ENCODE results near the gene PHLDB3. TPM values are rescaled to one million over a fixed set of nuclear protein-coding genes. Genes with fewer than 3 reads are reported as not detected.

Gene PHLDB3
- total RNA-seq, 1 experiment from 2014 or later = 29.0 TPM

- Histone ChIP-seq H3K4me1 (ENCODE audit: insufficient read depth, low read length) (peaks cover 67% of the 10 kb centered on the region), H4K20me1 (ENCODE audit: low read length) (no peaks in the 10 kb centered on the region), H3K9ac (ENCODE audit: low read length) (peak overlapping the region; percentile 77), H3K4me2 (ENCODE audit: low read length) (peak overlapping the region; percentile 66), H3K9me2 (replicated peaks; ENCODE audit: low read length) (no peaks in the 10 kb centered on the region), H3K9me3 (ENCODE audit: low read length) (no peaks in the 10 kb centered on the region), H2AFZ (ENCODE audit: low read length) (peak overlapping the region; percentile 26; the same call in 1 of the 2 replicates), H3F3A (ENCODE audit: low read length, unreplicated experiment) (no peaks in the 10 kb centered on the region), H3K27ac (ENCODE audit: low read length) (peak overlapping the region; percentile 97), H3K36me3 (ENCODE audit: low read depth, low read length) (no peaks in the 10 kb centered on the region), H3K27me3 (ENCODE audit: low read length) (no peaks in the 10 kb centered on the region), H3K4me3 (ENCODE audit: low read length) (no peak overlapping the region; the same call in 1 of the 2 replicates), H3K79me2 (ENCODE audit: low read length) (0 out of 2 replicates have a peak, but pooled peaks cover 9% of the 10 kb centered on the region)
- ATAC-seq (no peak), DNase-seq (peak; percentile 23)
- no TSS peak for BruUV-seq (replicated peaks)
- ChIA-PET POLR2A (ENCODE audit: unreplicated experiment) (no interaction called here), CTCF (no interaction called here)
- TF ChIP-seq CTCF (conservative IDR thresholded peaks at IDR 0.05; ENCODE audit: low read depth, low read length) (no peak), EZH2phosphoT487 (IDR thresholded peaks at IDR 0.05; ENCODE audit: borderline replicate concordance, low read length) (no peak), EZH2 (IDR thresholded peaks at IDR 0.05; ENCODE audit: low read length, unreplicated experiment) (no peak)
- intact Hi-C loops (cut with micrococcal nuclease) = no loop called here
Measured at GRCh38 chr19:43467276-43467675, 37.3 kb downstream of the PHLDB3 start.

GRCh38 chr19:43466793-43467192, 37.8 kb downstream of the PHLDB3 start:
- TF ChIP-seq EZH2 (IDR thresholded peaks at IDR 0.05; ENCODE audit: low read length, unreplicated experiment) (no peak), EZH2phosphoT487 (IDR thresholded peaks at IDR 0.05; ENCODE audit: borderline replicate concordance, low read length) (no peak), CTCF (conservative IDR thresholded peaks at IDR 0.05; ENCODE audit: low read depth, low read length) (no peak)
- Histone ChIP-seq H3K9me2 (replicated peaks; ENCODE audit: low read length) (no peaks in the 10 kb centered on the region), H3K4me3 (ENCODE audit: low read length) (no peak overlapping the region), H3K9me3 (ENCODE audit: low read length) (no peaks in the 10 kb centered on the region), H3K27me3 (ENCODE audit: low read length) (no peaks in the 10 kb centered on the region), H3K9ac (ENCODE audit: low read length) (peak overlapping the region; percentile 77), H3K36me3 (ENCODE audit: low read depth, low read length) (no peaks in the 10 kb centered on the region), H3K79me2 (ENCODE audit: low read length) (0 out of 2 replicates have a peak, but pooled peaks cover 9% of the 10 kb centered on the region), H3K4me2 (ENCODE audit: low read length) (0 out of 2 replicates have a peak overlapping the region, but pooled peaks have one; percentile 66), H2AFZ (ENCODE audit: low read length) (no peak overlapping the region), H3F3A (ENCODE audit: low read length, unreplicated experiment) (no peaks in the 10 kb centered on the region), H3K27ac (ENCODE audit: low read length) (peak overlapping the region; percentile 97), H4K20me1 (ENCODE audit: low read length) (no peaks in the 10 kb centered on the region), H3K4me1 (ENCODE audit: insufficient read depth, low read length) (peaks cover 67% of the 10 kb centered on the region)
- BruUV-seq (replicated peaks) = no TSS peak
- ChIA-PET CTCF (no interaction called here), POLR2A (ENCODE audit: unreplicated experiment) (no interaction called here)
- ATAC-seq (no peak), DNase-seq (no peak)
- intact Hi-C loops (cut with micrococcal nuclease) = no loop called here

GRCh38 chr19:43465468-43466120, 39.0 kb downstream of the PHLDB3 start, which contains the start of gene LYPD3:
LYPD3 (minus strand) TSS chr19:43465608; CDS start chr19:43465571, 37 bp downstream.
- Histone ChIP-seq H3F3A (ENCODE audit: low read length, unreplicated experiment) (no peaks in the 10 kb centered on the region), H3K4me1 (ENCODE audit: insufficient read depth, low read length) (peaks cover 58% of the 10 kb centered on the region), H2AFZ (ENCODE audit: low read length) (no peak within 1 kb of the TSS), H4K20me1 (ENCODE audit: low read length) (no peaks in the 10 kb centered on the region), H3K4me2 (ENCODE audit: low read length) (peak within 1 kb of the TSS; percentile 95), H3K27me3 (ENCODE audit: low read length) (no peaks in the 10 kb centered on the region), H3K9me3 (ENCODE audit: low read length) (no peaks in the 10 kb centered on the region), H3K27ac (ENCODE audit: low read length) (peak within 1 kb of the TSS; percentile 86), H3K36me3 (ENCODE audit: low read depth, low read length) (no peaks in the 10 kb centered on the region), H3K9me2 (replicated peaks; ENCODE audit: low read length) (no peaks in the 10 kb centered on the region), H3K4me3 (ENCODE audit: low read length) (peak within 1 kb of the TSS; percentile 81), H3K9ac (ENCODE audit: low read length) (peak within 1 kb of the TSS; percentile 90), H3K79me2 (ENCODE audit: low read length) (0 out of 2 replicates have a peak, but pooled peaks cover 9% of the 10 kb centered on the region)
- no peak for TF ChIP-seq EZH2phosphoT487 (IDR thresholded peaks at IDR 0.05; ENCODE audit: borderline replicate concordance, low read length)
- ChIA-PET POLR2A (ENCODE audit: unreplicated experiment) (no interaction called here), CTCF (interaction anchor here (0.9 kb wide), 1 partner anchor 19 kb away, joined by 5 read pairs; no protein-coding TSS in a partner anchor)
- ATAC-seq (peak; percentile 30), DNase-seq (peak; percentile 93)
- intact Hi-C loops (cut with micrococcal nuclease) = no loop called here
- no TSS peak for BruUV-seq (replicated peaks)

All from PC-3 (cell line).